GM21515 (cell line): ENCODE data around the gene DPCD.
"Not testable (repeated sequence)": the region's sequence is repeated elsewhere in the genome, so short reads cannot be mapped to it uniquely, and the experiment has no call there.

ENCODE experiments used
- ATAC-seq: cut with Tn5 transposase; IDR thresholded peaks from one replicate; pipeline ENCODE4 v1.9.1; 2021; ENCODE audit not compliant: unreplicated experiment

Gene DPCD

DNA sequence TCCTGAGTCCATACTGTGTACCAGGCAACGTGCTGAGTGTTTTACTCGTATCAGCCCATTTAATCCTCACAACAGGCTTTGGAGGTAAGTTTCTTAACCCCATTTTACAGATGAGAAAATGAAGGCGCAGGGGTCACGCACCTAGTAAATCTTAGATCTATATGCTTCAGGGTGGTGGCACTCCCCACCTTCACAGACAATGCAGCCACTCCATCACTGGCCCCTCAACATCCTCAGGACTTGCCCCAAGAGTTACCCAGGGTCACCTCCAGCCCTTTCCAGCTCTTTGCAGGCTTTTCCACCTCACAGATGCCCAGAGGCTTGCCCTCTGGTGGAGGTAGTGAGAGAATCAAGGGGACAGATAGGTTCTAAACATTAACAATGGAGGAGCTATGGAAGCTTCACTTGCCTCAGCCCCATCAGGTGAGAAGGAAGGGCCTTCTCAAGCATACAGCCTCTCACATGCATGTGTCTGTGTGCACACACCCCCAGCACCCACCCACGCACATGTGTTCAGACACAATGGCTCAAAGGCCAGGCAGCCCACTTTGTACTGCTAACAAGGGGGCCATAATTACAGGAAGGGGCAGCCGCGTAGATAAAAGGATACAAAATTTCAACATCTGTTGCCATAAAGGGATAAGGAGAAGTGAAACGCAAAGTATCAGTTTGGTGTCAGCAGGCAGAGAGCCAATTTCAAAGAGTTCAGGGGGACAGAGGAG lies 29.1 kb downstream of the DPCD start:
- ATAC-seq = no peak

- ATAC-seq = no peak
These were observed 29.9 kb downstream of the DPCD start for GRCh38 chr10:101617824-101618568.

- ATAC-seq = no peak
These were observed 30.8 kb downstream of the DPCD start for GRCh38 chr10:101618871-101619270.

- ATAC-seq = no peak
These were observed 31.9 kb downstream of the DPCD start for GRCh38 chr10:101619983-101620382.

DNA sequence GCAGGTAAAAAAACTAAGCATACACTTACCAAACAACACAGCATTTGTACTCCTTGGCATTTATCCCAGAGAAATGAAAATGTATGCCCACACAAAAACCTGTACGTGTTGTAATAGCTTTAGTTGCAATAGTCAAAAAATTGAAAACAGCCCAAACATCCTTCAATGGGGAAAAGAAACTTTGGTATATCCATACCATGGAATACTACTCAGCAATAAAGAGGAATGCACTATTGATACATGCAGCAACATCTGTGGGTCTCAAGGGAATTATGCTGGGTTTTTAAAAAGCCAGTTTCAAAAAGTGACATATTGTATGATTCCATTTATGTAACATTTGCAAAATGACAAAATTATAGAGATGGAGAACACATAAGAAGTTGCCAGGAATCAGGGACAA lies 35.4 kb downstream of the DPCD start:
- ATAC-seq = no peak

- ATAC-seq = no peak
These were observed 36.5 kb downstream of the DPCD start for GRCh38 chr10:101624526-101625102.

DNA sequence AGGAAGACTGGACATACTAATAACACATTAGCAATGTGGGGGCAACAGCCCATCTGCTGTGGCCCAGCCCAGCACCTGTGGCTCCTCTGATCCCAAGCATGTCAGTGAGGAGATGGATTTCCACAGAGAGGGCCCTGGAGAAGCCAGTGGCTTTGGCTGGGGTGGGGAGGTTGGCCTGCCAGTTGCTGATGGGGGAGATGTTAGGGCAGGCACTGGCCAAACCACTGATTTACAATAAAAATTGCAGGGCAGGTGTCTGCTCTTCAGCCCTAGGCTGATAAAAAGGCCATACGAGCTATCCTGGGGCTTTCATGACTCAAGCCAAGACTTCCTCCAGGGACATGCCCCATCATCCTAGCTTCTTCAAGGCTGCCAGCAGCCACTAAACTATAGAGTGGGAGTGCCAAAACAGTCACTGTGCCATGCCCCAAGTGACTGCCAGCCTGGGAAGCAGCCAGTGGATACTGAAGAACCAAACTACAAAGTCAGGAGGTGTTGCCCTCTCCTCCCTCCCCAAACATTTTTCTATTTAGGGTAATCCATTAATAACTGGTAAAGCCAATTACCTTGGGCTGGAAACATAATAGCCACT lies 37.8 kb downstream of the DPCD start:
- no peak for ATAC-seq

DNA sequence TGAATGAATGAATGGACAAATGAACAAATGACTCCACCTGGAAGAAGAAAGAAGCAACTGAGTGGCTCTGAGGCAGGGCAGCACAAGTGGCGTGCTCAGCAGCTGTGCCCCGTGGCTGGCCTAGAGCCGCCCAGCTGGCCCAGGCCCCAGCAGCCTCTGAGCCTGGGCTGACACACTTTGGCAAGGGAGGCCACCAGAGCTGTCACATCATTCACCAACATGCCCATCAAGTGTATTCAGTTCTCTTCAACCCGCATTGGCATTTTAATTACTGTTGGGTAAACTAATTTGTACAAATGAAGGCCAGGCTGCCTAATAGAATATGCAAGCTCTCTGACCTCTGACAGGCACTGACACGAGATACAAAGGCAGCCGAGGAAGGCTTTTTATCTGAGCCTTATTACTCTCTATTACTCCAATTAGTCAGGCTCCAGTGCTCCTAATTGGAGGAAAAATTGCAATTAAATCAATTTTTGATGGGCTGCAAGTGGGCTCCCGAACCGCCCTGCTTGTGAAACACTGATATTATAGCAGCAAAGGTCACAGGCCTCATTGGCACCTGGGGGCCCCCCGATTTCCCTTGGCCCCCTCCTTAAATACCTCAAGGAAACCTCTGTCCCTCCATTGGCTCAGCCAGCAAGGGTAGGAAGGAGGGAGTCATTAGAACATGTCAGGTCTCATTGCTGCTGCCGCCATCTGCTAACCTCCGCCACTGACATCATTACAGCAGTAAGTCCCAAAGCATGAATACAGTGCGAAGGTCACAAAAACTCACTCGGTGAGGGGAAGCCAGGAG lies 41.9 kb downstream of the DPCD start:
- no peak for ATAC-seq

DNA sequence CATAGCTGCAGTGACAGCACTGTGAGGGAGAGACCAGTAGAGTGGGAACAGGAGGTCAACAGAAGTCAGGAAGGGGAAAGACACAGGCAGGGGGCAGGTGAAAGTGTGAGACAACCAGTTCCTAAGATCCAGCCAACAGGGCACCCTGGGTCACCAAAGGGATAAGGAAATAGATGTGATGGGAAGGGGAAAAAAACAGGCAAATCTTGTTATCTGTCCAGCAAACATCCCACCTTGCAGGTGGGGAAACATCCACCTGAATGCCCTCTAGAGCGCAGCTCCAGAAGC lies 42.5 kb downstream of the DPCD start:
- ATAC-seq = no peak

DNA sequence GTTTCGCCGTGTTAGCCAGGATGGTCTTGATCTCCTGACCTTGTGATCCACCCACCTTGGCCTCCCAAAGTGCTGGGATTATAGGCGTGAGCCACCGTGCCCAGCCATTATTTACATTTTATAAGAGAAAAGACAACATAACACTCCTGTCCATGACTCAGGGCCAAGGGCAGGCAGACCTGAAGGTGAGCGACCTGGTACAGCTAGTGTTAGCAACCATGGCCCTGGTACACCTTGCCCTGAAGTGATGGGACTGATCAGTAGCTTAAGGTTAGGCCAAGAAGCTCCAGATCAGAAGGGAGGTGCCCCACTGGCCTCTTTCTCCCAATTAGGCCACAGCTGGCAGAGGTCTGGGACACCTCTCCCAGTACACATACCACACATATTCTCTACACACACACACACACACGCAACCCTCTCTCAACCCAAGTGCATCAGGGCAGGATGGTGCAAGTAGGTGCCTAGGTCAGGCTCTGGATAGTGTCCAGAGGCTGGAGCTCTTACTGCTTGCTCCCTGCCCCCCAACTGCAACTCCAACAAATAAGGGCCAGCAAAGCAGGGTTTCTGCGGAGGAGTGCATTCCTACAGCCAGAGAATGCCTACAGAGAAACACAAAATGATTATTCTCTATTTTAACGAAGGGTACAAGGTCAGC lies 43.8 kb downstream of the DPCD start:
- no peak for ATAC-seq

- ATAC-seq = not testable (repeated sequence)
These were observed 45.4 kb downstream of the DPCD start for GRCh38 chr10:101633510-101633909.

- no peak for ATAC-seq
These were observed 51.2 kb downstream of the DPCD start for GRCh38 chr10:101639141-101639900.

- no peak for ATAC-seq
These were observed 55.4 kb downstream of the DPCD start for GRCh38 chr10:101643546-101643945.

GRCh38 chr10:101644002-101644401 lies 55.9 kb downstream of the DPCD start:
- no peak for ATAC-seq

GRCh38 chr10:101645659-101646058 lies 57.5 kb downstream of the DPCD start:
- no peak for ATAC-seq

GRCh38 chr10:101646364-101646763 lies 58.2 kb downstream of the DPCD start:
- ATAC-seq = no peak

GRCh38 chr10:101647255-101647654 lies 59.1 kb downstream of the DPCD start:
- no peak for ATAC-seq

GRCh38 chr10:101649525-101650085 lies 61.5 kb downstream of the DPCD start:
- ATAC-seq = no peak

- no peak for ATAC-seq
These were observed 62.7 kb downstream of the DPCD start for GRCh38 chr10:101650863-101651262.

- ATAC-seq = no peak
These were observed 63.2 kb downstream of the DPCD start for GRCh38 chr10:101651336-101651735.
